KOPT-K1 (cell line): Measurements from ENCODE around the gene HOXD11.

Experiments
- H3K27ac ChIP-seq: fragments of 200-600 bp; sonication (generic); 2 replicates; pipeline ENCODE4 v1.5.1; 2016; ENCODE audit warnings: antibody characterized with exemption, mild to moderate bottlenecking, low read depth, low read length; ENCODE audit not compliant: poor library complexity, severe bottlenecking
- H3K36me3 ChIP-seq: fragments of 200-600 bp; sonication (generic); 2 replicates; pipeline ENCODE4 v1.5.1; 2017; ENCODE audit warnings: antibody characterized with exemption, mild to moderate bottlenecking, low read length, moderate library complexity; ENCODE audit not compliant: insufficient read depth
- H3K9me3 ChIP-seq: fragments of 200-600 bp; sonication (generic); 2 replicates; pipeline ENCODE4 v1.5.1; 2017; ENCODE audit warnings: antibody characterized with exemption, low read length, mild to moderate bottlenecking; ENCODE audit not compliant: insufficient read depth, poor library complexity, severe bottlenecking

Gene HOXD11

DNA sequence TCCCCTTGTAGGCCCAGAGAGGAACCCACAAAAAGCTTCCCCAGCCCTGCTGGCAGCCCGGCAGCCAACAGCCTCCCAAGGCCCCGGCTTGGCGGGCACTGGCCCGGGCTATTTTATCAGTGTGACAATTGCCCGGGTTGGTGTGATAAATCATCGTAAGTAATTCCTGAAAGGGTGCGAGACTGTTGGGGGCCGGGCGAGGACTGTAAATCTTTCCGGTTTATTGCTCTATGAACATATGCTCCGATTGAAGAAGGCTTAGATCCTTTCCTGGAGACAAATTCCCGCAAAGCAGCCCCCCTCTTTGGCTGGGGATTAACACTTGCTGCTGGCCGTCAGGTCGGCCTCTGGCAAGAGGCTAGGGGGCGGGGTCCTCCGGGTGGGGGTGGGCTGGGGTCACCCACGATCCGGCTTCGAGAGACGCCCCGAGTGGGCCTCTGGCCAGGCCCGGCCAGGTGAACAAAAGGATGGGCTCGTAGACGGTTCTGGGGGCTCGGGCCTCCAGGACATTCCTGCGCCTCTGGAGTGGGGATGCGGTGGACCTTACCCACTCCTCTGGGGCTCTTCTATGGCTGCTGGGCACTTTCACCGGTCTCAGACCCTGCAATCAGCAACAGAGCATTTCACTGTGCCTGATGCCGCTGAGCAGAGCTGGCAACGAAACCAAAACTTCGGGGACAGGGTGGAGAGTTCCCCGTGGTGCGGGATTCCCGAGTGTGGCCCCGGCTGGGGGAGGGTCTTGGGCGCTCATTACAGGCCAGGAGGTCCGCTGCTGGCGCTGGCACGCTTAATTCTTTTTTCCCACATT, 52.0 kb downstream of the HOXD11 start:
- H3K9me3 ChIP-seq, result no peaks in the 10 kb centered on the region
- H3K27ac ChIP-seq, result no peak overlapping the region
- no peaks in the 10 kb centered on the region for H3K36me3 ChIP-seq
